ENCODE data around the gene TRABD2B. TPM values are rescaled to one million over a fixed set of nuclear protein-coding genes. Genes with fewer than 3 reads are reported as not detected.

TRABD2B gene
- polyA plus RNA-seq, 1 of the 3 experiments (the other 2 are of a cell fraction) = 0.03 TPM

- H3K27ac ChIP-seq (ENCODE audit: low read depth in 2 of 2, low read length in 1 of 2) = no peak overlapping the region
- H4K20me1 ChIP-seq (ENCODE audit: insufficient read depth) = no peaks in the 10 kb centered on the region
- H3K4me1 ChIP-seq (ENCODE audit: control insufficient read depth in 1 of 2, insufficient read depth in 2 of 2, low read depth in 1 of 2, low read length in 1 of 2) = peaks cover 0 to 2% of the 10 kb centered on the region in 2 experiments; a peak in 1 of 4 replicates
- no peak overlapping the region for H2AFZ ChIP-seq (ENCODE audit: low read depth)
- no peak for DNase-seq
- H3K9ac ChIP-seq = no peak overlapping the region
- H3F3A ChIP-seq (replicated peaks; ENCODE audit: insufficient read depth) = no peaks in the 10 kb centered on the region
- no peaks in the 10 kb centered on the region for H3K36me3 ChIP-seq (replicated peaks in 1 of 2; ENCODE audit: control insufficient read depth in 1 of 2, insufficient read depth in 2 of 2, low read length in 1 of 2)
- H3K4me3 ChIP-seq (ENCODE audit: low read depth in 2 of 2, low read length in 1 of 2) = no peak overlapping the region
- TF ChIP-seq TAF1 (IDR thresholded peaks at IDR 0.05; ENCODE audit: borderline replicate concordance, low read depth, low read length) (no peak), RFX5 (IDR thresholded peaks at IDR 0.05; ENCODE audit: low read length) (peak; percentile 66; the same call in 1 of the 2 replicates)
- no peaks in the 10 kb centered on the region for H3K79me2 ChIP-seq (ENCODE audit: insufficient read depth)
- POLR2A ChIA-PET = no interaction called here
- CTCF ChIA-PET = interaction anchor here (1.5 kb wide), 1 partner anchor 546 kb away, joined by 3 read pairs; no protein-coding TSS in a partner anchor
- no peak overlapping the region for H3K4me2 ChIP-seq
- H3K9me3 ChIP-seq = no peaks in the 10 kb centered on the region
- no peaks in the 10 kb centered on the region for H3K27me3 ChIP-seq (ENCODE audit: insufficient read depth)
- no peaks in the 10 kb centered on the region for H3K9me2 ChIP-seq
These were observed 15.4 kb downstream of the TRABD2B start for GRCh38 chr1:47981667-47982350.

- no peaks in the 10 kb centered on the region for H3F3A ChIP-seq (replicated peaks; ENCODE audit: insufficient read depth)
- H3K9me2 ChIP-seq = no peaks in the 10 kb centered on the region
- H3K27me3 ChIP-seq (ENCODE audit: insufficient read depth) = no peaks in the 10 kb centered on the region
- no peak overlapping the region for H3K4me3 ChIP-seq (ENCODE audit: low read depth in 2 of 2, low read length in 1 of 2)
- no peak overlapping the region for H3K27ac ChIP-seq (ENCODE audit: low read depth in 2 of 2, low read length in 1 of 2)
- H3K9ac ChIP-seq = no peak overlapping the region
- 39% methylated on average over 3 of the region's 3 CpGs for WGBS (ENCODE audit: low lambda C conversion rate)
- no peak for DNase-seq
- ChIA-PET CTCF (interaction anchor here (1.2 to 1.5 kb wide), 2 partner anchors 9 kb away, joined by 3 to 5 read pairs; no protein-coding TSS in a partner anchor), POLR2A (no interaction called here)
- no peaks in the 10 kb centered on the region for H3K4me1 ChIP-seq (ENCODE audit: control insufficient read depth in 1 of 2, insufficient read depth in 2 of 2, low read depth in 1 of 2, low read length in 1 of 2)
- H4K20me1 ChIP-seq (ENCODE audit: insufficient read depth) = no peaks in the 10 kb centered on the region
- no peak overlapping the region for H3K4me2 ChIP-seq
- H3K79me2 ChIP-seq (ENCODE audit: insufficient read depth) = no peaks in the 10 kb centered on the region
- no peak overlapping the region for H2AFZ ChIP-seq (ENCODE audit: low read depth)
- H3K9me3 ChIP-seq = no peaks in the 10 kb centered on the region
- TF ChIP-seq GATA2 (CRISPR knock-in tag; IDR thresholded peaks at IDR 0.05) = no peak
- TF ChIP-seq USF2 (IDR thresholded peaks at IDR 0.05; ENCODE audit: borderline replicate concordance, low read depth, low read length) = no peak
- no peak for TF ChIP-seq SIN3A (IDR thresholded peaks at IDR 0.05; ENCODE audit: borderline replicate concordance, low read depth, low read length)
- no peak for TF ChIP-seq JUND (IDR thresholded peaks at IDR 0.05)
- TF ChIP-seq NRF1 (IDR thresholded peaks at IDR 0.05; ENCODE audit: low read depth, low read length) = no peak
- no peak for TF ChIP-seq TCF12 (IDR thresholded peaks at IDR 0.05)
- no peak for TF ChIP-seq REST (IDR thresholded peaks at IDR 0.05; ENCODE audit: low read depth, low read length)
- no peak for TF ChIP-seq FOXM1 (IDR thresholded peaks at IDR 0.05; ENCODE audit: low read depth)
- TF ChIP-seq PBX3 (IDR thresholded peaks at IDR 0.05) = no peak
- no peak for TF ChIP-seq RCOR1 (IDR thresholded peaks at IDR 0.05; ENCODE audit: low read length)
- TF ChIP-seq SMC3 (IDR thresholded peaks at IDR 0.05; ENCODE audit: low read depth, low read length) = no peak
- TF ChIP-seq CTCF (IDR thresholded peaks at IDR 0.05) = no peak
- TF ChIP-seq RAD21 (IDR thresholded peaks at IDR 0.05; ENCODE audit: low read length) = no peak
- no peak for TF ChIP-seq ZBTB33 (IDR thresholded peaks at IDR 0.05; ENCODE audit: borderline replicate concordance, low read depth)
- no peak for TF ChIP-seq RXRA (IDR thresholded peaks at IDR 0.05; ENCODE audit: borderline replicate concordance, low read depth)
- no peak for TF ChIP-seq NFIC (IDR thresholded peaks at IDR 0.05; ENCODE audit: borderline replicate concordance)
- TF ChIP-seq MXI1 (IDR thresholded peaks at IDR 0.05; ENCODE audit: low read depth, low read length) = no peak
- no peaks in the 10 kb centered on the region for H3K36me3 ChIP-seq (replicated peaks in 1 of 2; ENCODE audit: control insufficient read depth in 1 of 2, insufficient read depth in 2 of 2, low read length in 1 of 2)
These were observed 16.7 kb downstream of the TRABD2B start for GRCh38 chr1:47980501-47980900.

Measured in SK-N-SH (cell line).